ENCODE measurements around the gene PDIA2. TPM values are rescaled to one million over a fixed set of nuclear protein-coding genes. Genes with fewer than 3 reads are reported as not detected.
"Not testable (repeated sequence)": the region's sequence is repeated elsewhere in the genome, so short reads cannot be mapped to it uniquely, and the experiment has no call there.

Gene PDIA2
- total RNA-seq, 1 experiment from 2014 or later = 0.34 TPM

- no peak for DNase-seq (ENCODE audit: low read depth, low spot score)
Measured at GRCh38 chr16:261031-261691, 21.8 kb upstream of the PDIA2 start.

GRCh38 chr16:262121-262745 lies 20.7 kb upstream of the PDIA2 start:
- DNase-seq (ENCODE audit: low read depth, low spot score) = no peak
- in situ Hi-C loops (cut with HindIII; ENCODE audit: low pct_unique_long_range_greater_than_20kb, low sequenced_read_pairs) = no loop called here

More at GRCh38 chr16:261031-261691, 21.8 kb upstream of the PDIA2 start:
- in situ Hi-C loops (cut with HindIII; ENCODE audit: low pct_unique_long_range_greater_than_20kb, low sequenced_read_pairs) = no loop called here

- in situ Hi-C loops (cut with HindIII; ENCODE audit: low pct_unique_long_range_greater_than_20kb, low sequenced_read_pairs) = no loop called here
- DNase-seq (ENCODE audit: low read depth, low spot score) = no peak
Measured at GRCh38 chr16:263182-263774, 19.7 kb upstream of the PDIA2 start.

DNA sequence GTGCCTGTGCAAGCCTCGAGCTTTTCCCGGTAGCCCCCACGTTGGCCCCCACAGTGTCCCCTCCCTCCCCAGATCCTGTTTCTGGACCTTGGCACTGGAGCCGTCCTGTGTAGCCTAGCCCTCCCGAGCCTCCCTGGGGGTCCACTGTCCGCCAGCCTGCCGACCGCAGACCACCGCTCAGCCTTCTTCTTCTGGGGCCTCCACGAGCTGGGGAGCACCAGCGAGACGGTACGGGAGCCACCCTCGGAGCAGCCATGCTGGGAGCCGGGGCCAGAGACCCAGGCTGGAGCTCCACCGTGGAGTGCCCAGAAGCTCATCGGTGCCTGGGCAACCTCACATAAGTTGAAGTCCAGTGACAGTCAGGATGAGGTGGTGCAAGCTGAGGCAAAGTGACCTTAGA lies 19.0 kb upstream of the PDIA2 start:
- DNase-seq (ENCODE audit: low read depth, low spot score) = no peak
- in situ Hi-C loops (cut with HindIII; ENCODE audit: low pct_unique_long_range_greater_than_20kb, low sequenced_read_pairs) = no loop called here

DNA sequence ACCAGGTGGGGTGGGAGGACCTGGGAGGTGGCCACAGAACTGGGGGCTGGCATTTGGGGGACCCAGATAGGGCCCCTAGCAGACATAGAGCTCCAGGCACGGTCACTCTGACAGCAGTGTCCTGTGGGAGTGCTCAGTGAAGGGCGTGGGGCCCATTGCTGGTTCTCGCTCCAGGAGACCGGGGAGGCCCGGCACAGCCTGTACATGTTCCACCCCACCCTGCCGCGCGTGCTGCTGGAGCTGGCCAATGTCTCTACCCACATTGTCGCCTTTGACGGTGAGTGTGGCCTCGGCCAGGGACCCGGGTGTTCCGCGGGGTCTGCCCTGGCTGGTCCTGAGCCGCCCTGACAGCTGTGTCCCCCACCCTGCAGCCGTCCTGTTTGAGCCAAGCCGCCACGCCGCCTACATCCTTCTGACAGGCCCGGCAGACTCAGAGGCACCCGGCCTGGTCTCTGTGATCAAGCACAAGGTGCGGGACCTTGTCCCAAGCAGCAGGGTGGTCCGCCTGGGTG lies 18.5 kb upstream of the PDIA2 start:
- in situ Hi-C loops (cut with HindIII; ENCODE audit: low pct_unique_long_range_greater_than_20kb, low sequenced_read_pairs) = no loop called here
- DNase-seq (ENCODE audit: low read depth, low spot score) = no peak

GRCh38 chr16:265002-265529 lies 17.9 kb upstream of the PDIA2 start:
- in situ Hi-C loops (cut with HindIII; ENCODE audit: low pct_unique_long_range_greater_than_20kb, low sequenced_read_pairs) = no loop called here
- no peak for DNase-seq (ENCODE audit: low read depth, low spot score)

DNA sequence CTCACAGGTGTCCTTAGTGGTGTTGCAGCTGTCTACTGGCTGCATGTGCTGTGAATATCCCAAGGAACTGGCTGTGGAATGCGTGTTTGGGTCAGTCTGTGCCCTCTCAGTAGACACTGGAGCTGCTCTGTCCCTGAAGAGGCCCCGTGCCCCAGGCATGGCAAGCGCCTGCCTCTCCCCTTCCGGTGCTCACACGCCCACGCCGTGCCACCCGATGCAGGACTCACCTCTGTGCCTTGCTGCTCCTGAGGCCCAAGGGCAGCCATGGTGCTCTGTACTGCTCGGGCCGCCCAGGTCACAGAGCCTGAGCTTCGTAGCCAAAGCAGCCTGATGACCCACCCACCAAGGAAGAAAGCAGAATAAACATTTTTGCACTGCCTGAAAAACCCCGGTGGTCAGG lies 17.3 kb upstream of the PDIA2 start:
- peak; percentile 20 for DNase-seq (ENCODE audit: low read depth, low spot score)
- in situ Hi-C loops (cut with HindIII; ENCODE audit: low pct_unique_long_range_greater_than_20kb, low sequenced_read_pairs) = no loop called here

DNA sequence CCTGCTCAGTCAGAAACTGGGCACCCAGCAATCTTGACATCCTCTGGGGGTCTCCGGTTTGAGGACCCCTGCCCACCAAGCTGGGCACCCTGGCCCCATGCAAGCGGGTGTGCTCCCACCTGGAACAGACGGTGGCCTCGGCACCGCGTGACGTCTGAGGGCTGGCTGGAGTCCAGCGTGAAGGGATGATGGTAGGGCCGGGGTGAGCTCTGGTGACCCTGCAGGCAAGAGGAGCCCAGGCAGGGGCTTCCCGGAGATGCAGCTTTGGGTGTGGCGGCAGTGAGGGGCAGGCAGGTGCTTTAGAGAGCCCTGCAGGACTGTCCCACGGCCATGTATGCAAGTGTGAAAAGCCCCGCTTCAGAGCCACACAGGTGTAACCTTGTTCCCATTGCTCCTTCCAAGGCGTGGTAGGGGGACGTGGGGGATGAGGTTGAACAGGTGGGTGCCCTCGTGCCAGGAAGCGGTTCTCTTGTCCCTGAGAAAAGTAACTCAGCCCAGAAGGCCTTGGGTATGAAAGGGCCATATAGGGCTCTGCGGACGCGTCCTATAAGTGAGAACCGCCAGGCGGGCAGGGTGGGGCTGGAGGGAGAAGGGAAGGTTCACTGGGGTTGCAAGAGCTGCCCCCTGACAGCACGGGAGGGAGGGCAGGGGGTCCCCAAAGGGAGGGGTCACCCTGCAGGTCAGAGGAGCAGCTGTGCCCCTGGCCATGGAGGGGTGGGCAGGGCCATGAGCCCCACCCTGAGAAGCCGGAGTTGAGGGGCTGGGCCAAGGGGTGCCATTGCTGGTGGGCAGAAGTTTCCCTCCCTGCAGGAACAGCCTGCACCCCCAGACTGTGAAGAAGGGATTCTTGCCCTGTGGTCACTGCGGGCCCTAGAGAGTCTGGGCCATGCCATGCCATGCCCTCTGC lies 16.5 kb upstream of the PDIA2 start:
- in situ Hi-C loops (cut with HindIII; ENCODE audit: low pct_unique_long_range_greater_than_20kb, low sequenced_read_pairs) = no loop called here
- DNase-seq (ENCODE audit: low read depth, low spot score) = no peak

DNA sequence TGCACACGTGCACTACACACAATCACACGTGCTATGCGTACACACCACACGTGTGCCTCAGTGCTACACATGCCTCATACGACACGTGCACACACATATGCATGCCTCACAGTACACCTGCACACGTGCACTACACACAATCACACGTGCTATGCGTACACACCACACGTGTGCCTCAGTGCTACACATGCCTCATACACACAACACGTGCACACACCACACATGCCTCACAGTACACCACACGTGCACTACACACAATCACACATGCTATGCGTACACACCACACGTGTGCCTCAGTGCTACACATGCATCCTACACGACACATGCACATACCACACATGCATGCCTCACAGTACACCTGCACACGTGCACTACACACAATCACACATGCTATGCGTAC lies 15.4 kb upstream of the PDIA2 start:
- DNase-seq (ENCODE audit: low read depth, low spot score); in situ Hi-C loops (cut with HindIII; ENCODE audit: low pct_unique_long_range_greater_than_20kb, low sequenced_read_pairs): not testable (repeated sequence)

DNA sequence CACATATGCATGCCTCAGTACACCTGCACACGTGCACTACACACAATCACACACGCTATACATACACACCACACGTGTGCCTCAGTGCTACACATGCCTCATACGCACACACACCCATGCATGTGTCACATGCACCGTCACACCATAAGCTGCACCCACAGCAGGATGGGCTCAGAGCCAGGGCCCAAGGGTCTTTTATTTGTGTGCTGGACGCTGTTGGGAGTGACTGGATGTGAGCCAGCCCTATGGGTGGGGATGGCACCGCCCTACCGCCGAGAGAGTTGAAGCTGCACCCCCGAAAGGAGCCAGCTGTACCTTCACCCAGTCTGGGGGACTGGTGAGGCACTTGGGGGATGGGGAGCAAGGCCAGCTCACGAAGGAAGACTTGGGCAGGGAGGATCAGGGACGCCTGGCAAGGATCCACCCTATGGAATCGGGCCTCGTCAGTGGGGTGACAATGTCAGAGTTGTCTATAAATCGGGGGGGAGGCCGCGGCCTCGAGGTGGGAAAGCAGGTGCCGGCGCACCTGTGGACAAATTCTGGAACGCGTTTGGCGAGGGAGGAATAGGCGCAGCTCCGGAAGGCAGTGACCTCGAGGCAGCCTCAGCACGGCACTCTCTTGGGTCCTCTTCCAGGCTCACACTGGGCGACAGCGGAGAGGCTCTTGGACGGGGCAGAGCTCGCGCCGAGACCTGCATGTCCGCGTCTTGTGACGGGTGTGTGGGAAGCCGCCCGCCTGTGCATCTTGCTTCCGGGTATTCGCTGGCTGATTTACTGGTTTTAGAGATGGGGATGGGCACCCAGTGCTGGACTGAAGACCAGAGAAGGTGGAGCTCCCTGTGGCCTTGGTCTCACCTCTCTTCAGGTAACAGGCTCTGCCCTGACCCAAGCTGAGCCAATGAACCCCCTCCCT lies 14.6 kb upstream of the PDIA2 start:
- in situ Hi-C loops (cut with HindIII; ENCODE audit: low pct_unique_long_range_greater_than_20kb, low sequenced_read_pairs) = no loop called here
- DNase-seq (ENCODE audit: low read depth, low spot score) = no peak

DNA sequence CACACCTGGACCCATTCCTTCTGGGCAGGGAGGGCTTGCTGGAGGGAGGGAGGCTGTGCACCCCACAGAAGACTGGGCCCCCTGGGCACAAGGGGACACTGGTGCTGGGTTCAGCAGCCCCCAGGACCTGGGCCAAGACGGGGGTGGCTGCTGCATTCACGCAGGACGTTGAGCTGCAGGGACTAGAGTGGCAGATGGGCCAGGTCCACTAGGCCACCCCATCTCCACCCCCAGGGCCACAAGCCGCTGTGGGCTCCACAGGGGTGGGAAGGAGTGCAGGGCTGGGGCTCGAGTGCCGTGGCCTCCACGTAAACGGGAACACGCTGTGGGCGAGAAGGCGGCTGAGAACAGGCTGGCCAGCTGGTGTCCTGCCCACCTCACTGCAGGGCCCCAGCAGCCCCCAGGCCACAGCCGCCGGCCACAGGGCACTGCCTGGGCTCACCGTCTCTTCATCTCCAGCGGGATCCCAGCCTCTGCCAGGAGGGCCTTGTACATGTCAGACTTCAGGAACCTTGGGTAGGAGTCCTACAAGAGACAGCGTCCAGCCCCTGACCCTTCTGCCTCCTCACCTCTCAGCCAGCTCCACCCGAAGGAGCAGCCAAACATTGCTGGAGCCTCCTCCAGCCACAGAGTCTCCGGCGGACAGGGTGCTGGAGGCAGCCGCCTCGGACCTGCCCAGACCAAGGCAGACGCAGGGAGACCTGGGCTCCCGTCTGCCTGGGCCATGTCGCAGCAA lies 13.7 kb upstream of the PDIA2 start:
- in situ Hi-C loops (cut with HindIII; ENCODE audit: low pct_unique_long_range_greater_than_20kb, low sequenced_read_pairs) = no loop called here
- no peak for DNase-seq (ENCODE audit: low read depth, low spot score)

GRCh38 chr16:270381-271255 lies 12.3 kb upstream of the PDIA2 start:
- in situ Hi-C loops (cut with HindIII; ENCODE audit: low pct_unique_long_range_greater_than_20kb, low sequenced_read_pairs) = no loop called here
- no peak for DNase-seq (ENCODE audit: low read depth, low spot score)

GRCh38 chr16:272633-273546 lies 10.1 kb upstream of the PDIA2 start:
- DNase-seq (ENCODE audit: low read depth, low spot score) = peak; percentile 8
- in situ Hi-C loops (cut with HindIII; ENCODE audit: low pct_unique_long_range_greater_than_20kb, low sequenced_read_pairs) = no loop called here

DNA sequence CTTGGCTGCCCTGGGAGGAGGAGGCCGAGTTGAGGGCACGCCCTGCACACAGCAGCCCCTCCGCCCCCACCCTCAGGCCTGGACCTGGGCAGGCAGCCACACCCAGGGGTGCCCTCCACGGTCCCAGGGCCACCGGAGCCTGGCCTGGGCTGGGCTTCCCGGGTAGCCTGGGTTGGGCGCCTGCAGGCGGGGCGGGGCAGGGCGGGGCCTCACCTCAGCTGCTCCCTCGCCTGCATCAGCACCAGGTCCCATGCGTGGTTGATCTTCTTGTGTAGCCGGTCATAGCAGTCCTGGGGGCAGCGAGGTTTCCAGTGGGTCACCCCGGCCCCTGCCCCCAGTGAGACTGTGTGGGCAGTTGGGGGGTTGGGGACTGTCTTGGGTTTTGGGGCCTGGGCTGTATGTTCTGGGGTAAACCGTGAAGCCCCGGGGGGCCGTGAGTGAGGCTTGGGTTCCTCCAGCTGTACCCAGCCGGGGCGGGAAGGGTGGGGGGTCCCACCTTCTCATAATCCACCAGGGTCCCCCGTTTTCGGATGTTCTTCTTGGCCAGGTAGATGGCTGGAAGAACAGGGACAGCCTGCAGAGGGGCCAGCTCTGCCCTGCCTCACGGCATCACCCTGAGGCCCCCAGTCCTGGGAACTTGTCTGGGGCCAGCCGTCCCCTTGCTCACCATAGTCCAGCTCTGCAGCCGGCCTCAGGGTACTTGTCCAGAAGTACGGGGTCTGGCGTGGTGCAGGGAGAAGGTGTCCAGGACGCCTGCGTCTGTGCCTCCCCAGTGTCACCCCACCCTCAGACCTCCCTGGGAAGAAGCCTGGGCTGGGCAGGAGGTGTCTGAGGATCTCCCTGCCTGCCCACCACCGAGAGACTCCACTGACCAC lies 9.2 kb upstream of the PDIA2 start:
- no peak for DNase-seq (ENCODE audit: low read depth, low spot score)
- in situ Hi-C loops (cut with HindIII; ENCODE audit: low pct_unique_long_range_greater_than_20kb, low sequenced_read_pairs) = no loop called here
